OCI-LY7 (cell line): Measurements from ENCODE around the gene HMG20A.

Experiments used
- CTCF ChIP-seq: fragments of 200-600 bp; sonication (generic); conservative IDR thresholded peaks from 2 replicates; pipeline ENCODE4 v1.5.1; 2014; ENCODE audit warnings: mild to moderate bottlenecking, antibody characterized with exemption, low read length, moderate library complexity, mixed read lengths
- EZH2phosphoT487 ChIP-seq: fragments of 200-600 bp; sonication (generic); IDR thresholded peaks from 2 replicates; pipeline ENCODE4 v1.6.1; 2018; ENCODE audit warnings: low read depth, borderline replicate concordance, mild to moderate bottlenecking, mixed run types, antibody characterized with exemption, low read length, moderate library complexity, mixed read lengths

DNA sequence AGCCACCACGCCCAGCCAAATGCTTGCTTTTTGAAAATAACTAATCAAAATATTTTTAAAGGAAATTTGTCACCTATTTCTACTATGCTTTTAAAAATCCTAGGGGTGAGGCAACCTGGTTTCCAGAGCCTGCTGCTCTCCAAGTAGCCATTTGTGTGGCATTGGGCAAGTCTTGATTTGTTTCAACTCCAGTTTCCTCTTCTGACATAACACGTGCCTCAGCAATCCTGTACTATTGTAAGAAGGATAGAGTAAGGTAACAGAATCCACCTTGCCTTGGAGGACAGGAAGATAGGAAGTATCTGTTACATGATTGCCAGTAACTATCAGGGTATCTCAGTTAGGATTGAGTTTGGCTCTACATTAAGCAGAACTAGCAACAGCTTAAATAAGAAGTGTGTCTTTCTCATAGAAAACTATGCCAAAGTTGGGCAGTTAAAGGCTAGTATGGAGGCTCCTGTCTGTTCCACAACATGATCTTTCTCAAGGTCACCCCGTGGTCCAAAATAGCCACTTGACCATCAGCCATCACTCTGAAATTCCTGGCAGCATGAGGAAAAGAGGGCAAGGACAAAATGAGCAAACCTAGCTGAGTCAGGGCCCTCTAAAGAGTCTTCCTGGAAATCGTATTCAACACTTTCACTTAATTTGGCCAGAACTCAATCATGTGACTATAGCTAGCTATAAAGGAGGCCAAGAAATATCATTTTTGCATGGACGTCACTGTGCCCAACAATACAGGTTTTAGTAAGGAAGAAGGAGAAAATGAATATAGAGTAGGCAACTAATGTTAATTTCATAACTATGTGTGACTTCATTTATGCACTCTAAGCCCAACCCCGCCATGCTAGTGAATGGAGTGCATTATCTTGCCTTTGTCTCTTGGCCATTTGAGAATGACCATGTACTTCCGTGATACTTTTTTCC, 66.1 kb downstream of the HMG20A start:
- no peak for TF ChIP-seq CTCF
- TF ChIP-seq EZH2phosphoT487: no peak
